ENCODE measurements around the gene FKBP14. TPM values are rescaled to one million over a fixed set of nuclear protein-coding genes. Genes with fewer than 3 reads are reported as not detected.

The FKBP14 gene, protein sequence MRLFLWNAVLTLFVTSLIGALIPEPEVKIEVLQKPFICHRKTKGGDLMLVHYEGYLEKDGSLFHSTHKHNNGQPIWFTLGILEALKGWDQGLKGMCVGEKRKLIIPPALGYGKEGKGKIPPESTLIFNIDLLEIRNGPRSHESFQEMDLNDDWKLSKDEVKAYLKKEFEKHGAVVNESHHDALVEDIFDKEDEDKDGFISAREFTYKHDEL
- polyA plus RNA-seq = 13.7 TPM
- long read RNA-seq, donor 1, partial matches to known transcripts = 0 of 1 reads
- long read RNA-seq, donor 1, other reads (novel, unspliced or antisense) = 0 of 1 reads
- long read RNA-seq, donor 2, full-length matches to known transcripts = 3 of 3 reads
- long read RNA-seq, donor 2, partial matches to known transcripts = 0 of 3 reads
- long read RNA-seq, donor 2, other reads (novel, unspliced or antisense) = 0 of 3 reads
- long read RNA-seq, donor 3, partial matches to known transcripts = 0 of 1 reads
- long read RNA-seq, donor 3, other reads (novel, unspliced or antisense) = 0 of 1 reads
- long read RNA-seq, donor 4 = 0 reads
- long read RNA-seq, donor 5, full-length matches to known transcripts = 3 of 3 reads
- long read RNA-seq, donor 5, partial matches to known transcripts = 0 of 3 reads
- long read RNA-seq, donor 5, other reads (novel, unspliced or antisense) = 0 of 3 reads
- long read RNA-seq, donor 6, full-length matches to known transcripts = 1 of 1 reads
- long read RNA-seq, donor 6, partial matches to known transcripts = 0 of 1 reads
- long read RNA-seq, donor 6, other reads (novel, unspliced or antisense) = 0 of 1 reads
- long read RNA-seq, donor 7, full-length matches to known transcripts = 5 of 5 reads
- long read RNA-seq, donor 7, partial matches to known transcripts = 0 of 5 reads
- long read RNA-seq, donor 7, other reads (novel, unspliced or antisense) = 0 of 5 reads
- long read RNA-seq, donor 8, full-length matches to known transcripts = 6 of 6 reads
- long read RNA-seq, donor 8, partial matches to known transcripts = 0 of 6 reads
- long read RNA-seq, donor 8, other reads (novel, unspliced or antisense) = 0 of 6 reads
- long read RNA-seq, donor 9, full-length matches to known transcripts = 2 of 2 reads
- long read RNA-seq, donor 9, partial matches to known transcripts = 0 of 2 reads
- long read RNA-seq, donor 9, other reads (novel, unspliced or antisense) = 0 of 2 reads
- long read RNA-seq, donor 10, full-length matches to known transcripts = 4 of 4 reads
- long read RNA-seq, donor 10, partial matches to known transcripts = 0 of 4 reads
- long read RNA-seq, donor 10, other reads (novel, unspliced or antisense) = 0 of 4 reads
- long read RNA-seq, donor 11, full-length matches to known transcripts = 5 of 5 reads
- long read RNA-seq, donor 11, partial matches to known transcripts = 0 of 5 reads
- long read RNA-seq, donor 11, other reads (novel, unspliced or antisense) = 0 of 5 reads

GRCh38 chr7:30026229-30027064 is at the start of gene FKBP14:
TSS of gene FKBP14 (minus strand) at chr7:30026702. CDS start at chr7:30026508, 194 bp downstream.
- peak; percentile 98 to 100 for DNase-seq
- no peaks in the 10 kb centered on the region for H3K36me3 ChIP-seq (ENCODE audit: control insufficient read depth, insufficient read depth, low read length)
- WGBS (ENCODE audit: insufficient coverage, low lambda C conversion rate) = no CpG with 5 or more reads among the region's 35 CpGs
- H3K9me3 ChIP-seq (ENCODE audit: control insufficient read depth, low read depth, low read length) = no peaks in the 10 kb centered on the region
- H3K4me3 ChIP-seq (ENCODE audit: low read length) = peak within 1 kb of the TSS; percentile 65
- peak within 1 kb of the TSS; percentile 74 for H3K27ac ChIP-seq (ENCODE audit: low read length)
- H3K27me3 ChIP-seq (ENCODE audit: control insufficient read depth, insufficient read depth, low read length) = no peaks in the 10 kb centered on the region
- peaks cover 3% of the 10 kb centered on the region for H3K4me1 ChIP-seq (ENCODE audit: control insufficient read depth, insufficient read depth, low read length)

DNA sequence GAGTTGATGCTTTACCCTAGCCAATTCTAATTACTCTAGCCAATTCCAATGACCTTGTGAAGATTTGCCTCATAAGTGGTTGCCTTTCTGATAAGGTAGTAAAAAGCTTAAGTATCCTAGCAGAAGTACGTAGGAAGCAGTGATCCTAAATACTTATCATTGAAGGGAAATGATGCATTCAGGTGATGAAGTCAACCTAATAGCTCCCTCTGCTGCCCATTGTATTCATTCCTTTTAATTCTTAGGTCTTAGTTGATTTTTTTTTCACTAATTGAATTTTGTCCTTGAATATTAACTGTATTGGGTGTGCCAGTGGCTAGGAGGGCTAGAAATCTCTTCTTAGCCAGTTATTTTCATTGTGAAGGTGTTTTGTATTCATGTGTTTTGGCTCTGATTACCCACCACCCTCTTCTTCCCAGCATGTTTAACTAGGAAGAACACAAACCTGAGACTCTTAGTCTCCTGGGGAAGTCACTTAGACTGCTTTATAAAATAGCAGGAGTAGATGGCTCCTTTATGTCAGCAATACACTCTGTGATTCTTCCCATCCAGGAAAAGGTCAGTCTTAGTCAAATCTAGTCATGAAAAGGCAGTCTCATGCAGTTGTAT is 48.0 kb upstream of the FKBP14 start:
- Histone ChIP-seq H3K4me1 (ENCODE audit: control insufficient read depth, insufficient read depth, low read length) (no peaks in the 10 kb centered on the region), H3K27me3 (ENCODE audit: control insufficient read depth, insufficient read depth, low read length) (no peaks in the 10 kb centered on the region), H3K9me3 (ENCODE audit: control insufficient read depth, low read depth, low read length) (no peaks in the 10 kb centered on the region), H3K4me3 (ENCODE audit: low read length) (no peak overlapping the region), H3K36me3 (ENCODE audit: control insufficient read depth, insufficient read depth, low read length) (peaks cover 16% of the 10 kb centered on the region), H3K27ac (ENCODE audit: low read length) (no peak overlapping the region)
- peak in 1 of 2 donors; percentile 24 for DNase-seq
- no CpG with 5 or more reads among the region's 1 CpG for WGBS (ENCODE audit: insufficient coverage, low lambda C conversion rate)

DNA sequence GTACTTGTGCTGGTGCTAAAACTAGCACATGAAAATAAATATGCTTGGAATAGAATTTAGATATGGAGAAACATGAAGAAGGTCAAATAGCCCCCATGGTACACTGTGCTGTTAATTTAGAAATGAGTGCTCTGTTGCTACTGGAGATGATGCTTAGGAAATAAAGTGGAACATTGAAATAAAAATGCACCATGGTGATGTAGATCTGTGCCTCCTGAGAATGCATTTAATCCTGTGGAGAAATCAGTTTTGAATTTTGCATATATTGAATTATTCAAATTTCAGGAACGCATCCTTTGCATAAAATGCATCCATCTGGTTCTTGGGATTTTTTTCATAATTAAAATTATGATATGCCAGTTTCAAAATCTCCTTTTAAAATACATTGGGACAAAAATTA is 46.2 kb upstream of the FKBP14 start:
- DNase-seq = no peak
- no peaks in the 10 kb centered on the region for H3K27me3 ChIP-seq (ENCODE audit: control insufficient read depth, insufficient read depth, low read length)
- no peaks in the 10 kb centered on the region for H3K9me3 ChIP-seq (ENCODE audit: control insufficient read depth, low read depth, low read length)
- no peak overlapping the region for H3K4me3 ChIP-seq (ENCODE audit: low read length)
- H3K36me3 ChIP-seq (ENCODE audit: control insufficient read depth, insufficient read depth, low read length) = peaks cover 5% of the 10 kb centered on the region
- no peaks in the 10 kb centered on the region for H3K4me1 ChIP-seq (ENCODE audit: control insufficient read depth, insufficient read depth, low read length)
- WGBS (ENCODE audit: insufficient coverage, low lambda C conversion rate) = 100% methylated on average over 1 of the region's 1 CpG
- H3K27ac ChIP-seq (ENCODE audit: low read length) = no peak overlapping the region

DNA sequence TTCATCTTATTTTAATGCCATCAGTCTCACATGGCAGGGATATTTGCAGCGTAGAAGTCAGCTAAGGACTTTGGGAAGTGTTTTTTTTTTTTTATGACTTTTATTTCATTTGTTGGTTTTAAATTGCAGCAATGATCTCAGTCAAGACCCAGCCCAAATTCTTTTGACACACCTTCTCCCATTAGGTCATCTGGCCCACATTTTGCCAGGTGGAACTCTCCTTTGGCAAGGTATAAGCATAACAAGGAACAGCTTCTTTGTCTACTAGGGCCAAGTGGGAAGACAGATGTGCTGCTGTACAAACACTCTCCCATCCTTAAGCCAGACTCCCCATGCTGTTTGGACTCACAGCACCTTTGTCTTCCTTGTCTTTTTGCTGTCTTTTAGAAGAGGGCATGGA is 43.5 kb upstream of the FKBP14 start:
- Histone ChIP-seq H3K36me3 (ENCODE audit: control insufficient read depth, insufficient read depth, low read length) (peaks cover 2% of the 10 kb centered on the region), H3K27me3 (ENCODE audit: control insufficient read depth, insufficient read depth, low read length) (no peaks in the 10 kb centered on the region), H3K9me3 (ENCODE audit: control insufficient read depth, low read depth, low read length) (no peaks in the 10 kb centered on the region), H3K4me1 (ENCODE audit: control insufficient read depth, insufficient read depth, low read length) (no peaks in the 10 kb centered on the region), H3K27ac (ENCODE audit: low read length) (no peak overlapping the region), H3K4me3 (ENCODE audit: low read length) (no peak overlapping the region)
- WGBS (ENCODE audit: insufficient coverage, low lambda C conversion rate) = no CpG with 5 or more reads among the region's 1 CpG
- no peak for DNase-seq

- DNase-seq = no peak
- Histone ChIP-seq H3K9me3 (ENCODE audit: control insufficient read depth, low read depth, low read length) (no peaks in the 10 kb centered on the region), H3K27me3 (ENCODE audit: control insufficient read depth, insufficient read depth, low read length) (no peaks in the 10 kb centered on the region), H3K4me1 (ENCODE audit: control insufficient read depth, insufficient read depth, low read length) (no peaks in the 10 kb centered on the region), H3K36me3 (ENCODE audit: control insufficient read depth, insufficient read depth, low read length) (no peaks in the 10 kb centered on the region), H3K27ac (ENCODE audit: low read length) (no peak overlapping the region), H3K4me3 (ENCODE audit: low read length) (no peak overlapping the region)
- 80% methylated on average over 1 of the region's 5 CpGs for WGBS (ENCODE audit: insufficient coverage, low lambda C conversion rate)
Measured at GRCh38 chr7:30069096-30069867, 42.8 kb upstream of the FKBP14 start.

- Histone ChIP-seq H3K36me3 (ENCODE audit: control insufficient read depth, insufficient read depth, low read length) (peaks cover 4% of the 10 kb centered on the region), H3K4me1 (ENCODE audit: control insufficient read depth, insufficient read depth, low read length) (no peaks in the 10 kb centered on the region), H3K27me3 (ENCODE audit: control insufficient read depth, insufficient read depth, low read length) (no peaks in the 10 kb centered on the region), H3K27ac (ENCODE audit: low read length) (no peak overlapping the region), H3K9me3 (ENCODE audit: control insufficient read depth, low read depth, low read length) (no peaks in the 10 kb centered on the region), H3K4me3 (ENCODE audit: low read length) (no peak overlapping the region)
- DNase-seq = peak; percentile 8 to 11
Measured at GRCh38 chr7:30068117-30068516, 41.6 kb upstream of the FKBP14 start.

GRCh38 chr7:30066687-30067086 is 40.2 kb upstream of the FKBP14 start:
- H3K4me3 ChIP-seq (ENCODE audit: low read length) = no peak overlapping the region
- H3K27ac ChIP-seq (ENCODE audit: low read length) = no peak overlapping the region
- no peaks in the 10 kb centered on the region for H3K4me1 ChIP-seq (ENCODE audit: control insufficient read depth, insufficient read depth, low read length)
- H3K9me3 ChIP-seq (ENCODE audit: control insufficient read depth, low read depth, low read length) = no peaks in the 10 kb centered on the region
- DNase-seq = no peak
- H3K36me3 ChIP-seq (ENCODE audit: control insufficient read depth, insufficient read depth, low read length) = peaks cover 5% of the 10 kb centered on the region
- WGBS (ENCODE audit: insufficient coverage, low lambda C conversion rate) = no CpG with 5 or more reads among the region's 1 CpG
- no peaks in the 10 kb centered on the region for H3K27me3 ChIP-seq (ENCODE audit: control insufficient read depth, insufficient read depth, low read length)

- Histone ChIP-seq H3K9me3 (ENCODE audit: control insufficient read depth, low read depth, low read length) (no peaks in the 10 kb centered on the region), H3K4me3 (ENCODE audit: low read length) (no peak overlapping the region), H3K36me3 (ENCODE audit: control insufficient read depth, insufficient read depth, low read length) (peaks cover 5% of the 10 kb centered on the region), H3K27ac (ENCODE audit: low read length) (no peak overlapping the region), H3K27me3 (ENCODE audit: control insufficient read depth, insufficient read depth, low read length) (no peaks in the 10 kb centered on the region), H3K4me1 (ENCODE audit: control insufficient read depth, insufficient read depth, low read length) (no peaks in the 10 kb centered on the region)
- no CpG with 5 or more reads among the region's 3 CpGs for WGBS (ENCODE audit: insufficient coverage, low lambda C conversion rate)
- DNase-seq = no peak
Measured at GRCh38 chr7:30065746-30066145, 39.2 kb upstream of the FKBP14 start.

Measured in large intestine (tissue), 12 donors.